Measurements from ENCODE around the gene ESR2.

- TF ChIP-seq POLR2AphosphoS5 (IDR thresholded peaks at IDR 0.05; ENCODE audit: low read depth, low read length), result no peak
- no peak for TF ChIP-seq POLR2A (IDR thresholded peaks at IDR 0.05; ENCODE audit: low read depth, low read length)
- TF ChIP-seq TAF1 (IDR thresholded peaks at IDR 0.05; ENCODE audit: borderline replicate concordance, low read depth, low read length), result no peak
These were observed 124.0 kb downstream of the ESR2 start for GRCh38 chr14:64170181-64170580.
